Measurements from ENCODE around the gene ADARB2.
A peak's percentile ranks its signal among the peaks of the same experiment; 100 is the strongest.

ADARB2 gene

GRCh38 chr10:1363446-1364121, 373.7 kb downstream of the ADARB2 start:
- Histone ChIP-seq H3K79me1 (ENCODE audit: low read depth, low read length) (no peaks in the 10 kb centered on the region), H3K18ac (ENCODE audit: low read length) (peak overlapping the region; percentile 13), H3K14ac (ENCODE audit: low read length) (peak overlapping the region; percentile 21), H2BK120ac (ENCODE audit: low read depth, low read length) (no peak overlapping the region), H2BK15ac (ENCODE audit: low read length) (peak overlapping the region; percentile 42), H3K4me2 (ENCODE audit: insufficient read depth, low read length, poor library complexity, severe bottlenecking) (no peak overlapping the region), H3K4ac (ENCODE audit: low read length) (no peak overlapping the region), H3K36me3 (replicated peaks in 1 of 2; ENCODE audit: control insufficient read depth in 2 of 2, insufficient read depth in 2 of 2, low read length in 2 of 2) (no peaks in the 10 kb centered on the region), H3K4me1 (ENCODE audit: control insufficient read depth in 2 of 2, insufficient read depth in 1 of 2, low read depth in 1 of 2, low read length in 2 of 2) (peaks cover 2 to 12% of the 10 kb centered on the region in 2 donors), H4K91ac (ENCODE audit: low read depth, low read length, poor library complexity) (no peak overlapping the region), H2AK5ac (ENCODE audit: low read depth, low read length) (peak overlapping the region; percentile 60), H3K9ac (ENCODE audit: low read depth, low read length, poor library complexity) (no peak overlapping the region), H3K4me3 (ENCODE audit: low read length in 2 of 2) (no peak overlapping the region), H4K8ac (ENCODE audit: low read depth, low read length) (no peak overlapping the region), H2BK5ac (ENCODE audit: low read length) (no peak overlapping the region), H3K23ac (ENCODE audit: low read depth, low read length, poor library complexity) (peak overlapping the region; percentile 23), H3K27me3 (ENCODE audit: control insufficient read depth in 3 of 3, insufficient read depth in 3 of 3, low read depth in 1 of 3, low read length in 3 of 3) (no peaks in the 10 kb centered on the region), H3K27ac (replicated peaks; ENCODE audit: low read length) (no peak overlapping the region), H2AFZ (ENCODE audit: low read length) (no peak overlapping the region), H3K9me3 (replicated peaks in 1 of 2; ENCODE audit: control insufficient read depth in 2 of 2, insufficient read depth in 1 of 2, low read depth in 1 of 2, low read length in 2 of 2) (peaks cover 0 to 2% of the 10 kb centered on the region in 2 donors), H2BK12ac (ENCODE audit: low read length) (peak overlapping the region; percentile 68)
- no peak for DNase-seq (ENCODE audit: low spot score)
- WGBS, 2 donors (ENCODE audit: extremely low coverage in 2 of 2, insufficient read length in 2 of 2, insufficient replicate concordance in 1 of 2): no CpG with 5 or more reads among the region's 63 CpGs

GRCh38 chr10:1362589-1363445, 374.5 kb downstream of the ADARB2 start:
- H2BK120ac ChIP-seq (ENCODE audit: low read depth, low read length): peak overlapping the region; percentile 54
- H3K4me3 ChIP-seq (ENCODE audit: low read length in 2 of 2): peak overlapping the region in 1 of 2 donors; percentile 23
- H2AFZ ChIP-seq (ENCODE audit: low read length): no peak overlapping the region
- no peaks in the 10 kb centered on the region for H3K36me3 ChIP-seq (replicated peaks in 1 of 2; ENCODE audit: control insufficient read depth in 2 of 2, insufficient read depth in 2 of 2, low read length in 2 of 2)
- H3K9me3 ChIP-seq (replicated peaks in 1 of 2; ENCODE audit: control insufficient read depth in 2 of 2, insufficient read depth in 1 of 2, low read depth in 1 of 2, low read length in 2 of 2): peaks cover 0 to 2% of the 10 kb centered on the region in 2 donors
- no peak for DNase-seq (ENCODE audit: low spot score)
- peak overlapping the region; percentile 59 for H3K18ac ChIP-seq (ENCODE audit: low read length)
- peaks cover 2 to 10% of the 10 kb centered on the region in 2 donors for H3K4me1 ChIP-seq (ENCODE audit: control insufficient read depth in 2 of 2, insufficient read depth in 1 of 2, low read depth in 1 of 2, low read length in 2 of 2)
- no peak overlapping the region for H2BK5ac ChIP-seq (ENCODE audit: low read length)
- no peak overlapping the region for H3K4me2 ChIP-seq (ENCODE audit: insufficient read depth, low read length, poor library complexity, severe bottlenecking)
- no peak overlapping the region for H4K8ac ChIP-seq (ENCODE audit: low read depth, low read length)
- H3K79me1 ChIP-seq (ENCODE audit: low read depth, low read length): no peaks in the 10 kb centered on the region
- H3K23ac ChIP-seq (ENCODE audit: low read depth, low read length, poor library complexity): no peak overlapping the region
- H3K27me3 ChIP-seq (ENCODE audit: control insufficient read depth in 3 of 3, insufficient read depth in 3 of 3, low read depth in 1 of 3, low read length in 3 of 3): peaks cover 0 to 6% (median 0%) of the 10 kb centered on the region in 3 experiments
- H3K4ac ChIP-seq (ENCODE audit: low read length): no peak overlapping the region
- peak overlapping the region; percentile 92 for H2AK5ac ChIP-seq (ENCODE audit: low read depth, low read length)
- H2BK12ac ChIP-seq (ENCODE audit: low read length): peak overlapping the region; percentile 30
- no peak overlapping the region for H3K9ac ChIP-seq (ENCODE audit: low read depth, low read length, poor library complexity)
- no peak overlapping the region for H4K91ac ChIP-seq (ENCODE audit: low read depth, low read length, poor library complexity)
- WGBS, 2 donors (ENCODE audit: extremely low coverage in 2 of 2, insufficient read length in 2 of 2, insufficient replicate concordance in 1 of 2): no CpG with 5 or more reads among the region's 101 CpGs
- no peak overlapping the region for H3K27ac ChIP-seq (replicated peaks; ENCODE audit: low read length)
- H3K14ac ChIP-seq (ENCODE audit: low read length): peak overlapping the region; percentile 63
- peak overlapping the region; percentile 42 for H2BK15ac ChIP-seq (ENCODE audit: low read length)

DNA sequence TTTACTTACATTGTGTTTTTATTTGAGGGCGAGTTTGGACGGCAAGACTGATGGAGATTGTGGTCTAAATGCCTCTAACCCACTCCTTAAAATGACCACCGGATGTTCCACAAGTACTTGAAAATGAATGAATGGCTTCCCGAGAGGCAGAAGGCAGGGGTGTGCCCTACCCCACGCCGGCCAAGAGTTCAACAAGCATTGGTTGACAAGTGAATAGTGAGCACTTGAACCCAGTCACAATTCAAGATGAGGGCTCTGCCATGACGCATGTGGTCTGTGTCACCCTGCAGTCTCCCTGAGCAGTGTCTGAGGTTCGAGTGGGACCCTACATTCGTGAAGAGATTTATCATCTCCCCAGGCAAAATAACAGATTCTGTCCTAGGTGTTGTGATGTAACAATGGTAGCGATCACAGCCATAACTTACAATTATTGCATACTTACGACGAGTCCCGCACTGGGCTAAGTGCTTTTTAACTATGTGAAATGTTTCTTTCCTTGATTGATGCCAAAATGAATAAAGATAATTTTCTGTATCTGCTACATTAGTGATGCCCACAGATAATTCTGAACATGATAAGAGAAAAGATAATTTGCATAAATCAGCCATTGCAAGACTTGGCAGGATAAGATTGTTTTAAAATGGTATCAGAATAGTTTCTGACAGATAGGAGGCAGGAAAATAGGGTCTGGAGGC, 375.8 kb downstream of the ADARB2 start:
- Histone ChIP-seq H3K9ac (ENCODE audit: low read depth, low read length, poor library complexity) (no peak overlapping the region), H3K79me1 (ENCODE audit: low read depth, low read length) (no peaks in the 10 kb centered on the region), H3K4me3 (ENCODE audit: low read length in 2 of 2) (no peak overlapping the region), H3K18ac (ENCODE audit: low read length) (no peak overlapping the region), H3K4ac (ENCODE audit: low read length) (no peak overlapping the region), H3K27me3 (ENCODE audit: control insufficient read depth in 3 of 3, insufficient read depth in 3 of 3, low read depth in 1 of 3, low read length in 3 of 3) (peaks cover 0 to 8% (median 0%) of the 10 kb centered on the region in 3 experiments), H2AK5ac (ENCODE audit: low read depth, low read length) (no peak overlapping the region), H2AFZ (ENCODE audit: low read length) (no peak overlapping the region), H3K9me3 (replicated peaks in 1 of 2; ENCODE audit: control insufficient read depth in 2 of 2, insufficient read depth in 1 of 2, low read depth in 1 of 2, low read length in 2 of 2) (peaks cover 0 to 2% of the 10 kb centered on the region in 2 donors), H2BK5ac (ENCODE audit: low read length) (no peak overlapping the region), H2BK12ac (ENCODE audit: low read length) (no peak overlapping the region), H3K4me2 (ENCODE audit: insufficient read depth, low read length, poor library complexity, severe bottlenecking) (no peak overlapping the region), H4K8ac (ENCODE audit: low read depth, low read length) (no peak overlapping the region), H4K91ac (ENCODE audit: low read depth, low read length, poor library complexity) (no peak overlapping the region), H3K4me1 (ENCODE audit: control insufficient read depth in 2 of 2, insufficient read depth in 1 of 2, low read depth in 1 of 2, low read length in 2 of 2) (peaks cover 2 to 10% of the 10 kb centered on the region in 2 donors), H3K14ac (ENCODE audit: low read length) (no peak overlapping the region), H3K27ac (replicated peaks; ENCODE audit: low read length) (no peak overlapping the region), H2BK120ac (ENCODE audit: low read depth, low read length) (no peak overlapping the region), H3K23ac (ENCODE audit: low read depth, low read length, poor library complexity) (no peak overlapping the region), H2BK15ac (ENCODE audit: low read length) (no peak overlapping the region), H3K36me3 (replicated peaks in 1 of 2; ENCODE audit: control insufficient read depth in 2 of 2, insufficient read depth in 2 of 2, low read length in 2 of 2) (no peaks in the 10 kb centered on the region)
- DNase-seq (ENCODE audit: low spot score): no peak
- no CpG with 5 or more reads among the region's 13 CpGs for WGBS, 2 donors (ENCODE audit: extremely low coverage in 2 of 2, insufficient read length in 2 of 2, insufficient replicate concordance in 1 of 2)
